Prostate gland (tissue), 2 donors: Measurements from ENCODE around the gene KCNT1. TPM values are rescaled to one million over a fixed set of nuclear protein-coding genes. Genes with fewer than 3 reads are reported as not detected.

ENCODE experiments used
- DNase-seq: peaks from one replicate; pipeline ENCODE4 v3.0.0-alpha.2; 2019; ENCODE audit warnings: low spot score
- H3K27ac ChIP-seq, 2 donors: fragments of 200-600 bp; sonication (generic); 2 replicates each; pipeline ENCODE4 v1.5.1; 2017 to 2019
- H3K27me3 ChIP-seq: fragments of 200-600 bp; sonication (generic); replicated peaks from 2 replicates; pipeline ENCODE4 v1.5.1; 2019; ENCODE audit not compliant: insufficient read depth
- H3K36me3 ChIP-seq, 2 donors: fragments of 200-600 bp; sonication (generic); 1 replicate in 1 of 2; 2 replicates in 1 of 2; pipeline versions ENCODE4 v1.5.1 to v1.8.1; 2017 to 2019
- H3K4me1 ChIP-seq: fragments of 200-600 bp; sonication (generic); replicated peaks from 2 replicates; pipeline ENCODE4 v1.5.1; 2019
- H3K4me3 ChIP-seq, 2 donors: fragments of 200-600 bp; sonication (generic); 2 replicates each; pipeline ENCODE4 v1.5.1; 2017 to 2019
- H3K9me3 ChIP-seq: fragments of 200-600 bp; sonication (generic); 2 replicates; pipeline ENCODE4 v1.5.1; 2017
- POLR2A ChIP-seq: fragments of 450-650 bp; IDR thresholded peaks from one replicate; pipeline ENCODE4 v1.6.1; 2016; ENCODE audit warnings: antibody characterized with exemption, mild to moderate bottlenecking
- POLR2AphosphoS5 ChIP-seq: sonication (generic); formaldehyde crosslinking; IDR thresholded peaks from one replicate; pipeline ENCODE4 v1.6.1; 2017; ENCODE audit warnings: antibody characterized with exemption
- WGBS: methylation state at CpG from one replicate; pipeline ENCODE4 v1.1.5; 2018; 5-methylcytosine and 5-hydroxymethylcytosine counted together
- intact Hi-C: fragments of 100-400 bp; cut with DNase I; formaldehyde crosslinking; loops from one replicate; pipeline ENCODE4 v1.14.2; 2022
- total RNA-seq, 2 donors: library from RNA; depleted of rRNA; stranded (reverse); fragments of >200 nt; gene quantifications; one replicate each; pipeline ENCODE4 v1.1.0, GENCODE V29; 2016
- TF ChIP-seq, protein P1 (sequence below), 4 experiments: fragments of 200-600 bp in 2 of 4; fragments of 450-650 bp in 2 of 4; sonication (generic) in 2 of 4; IDR thresholded peaks; 1 replicate in 3 of 4; 2 replicates in 1 of 4; pipeline ENCODE4 v1.5.1; 2016 to 2019; ENCODE audit warnings: antibody characterized with exemption in 4 of 4, mild to moderate bottlenecking in 2 of 4, moderate library complexity in 2 of 4

Gene KCNT1
- total RNA-seq, 2 donors from 2014 or later: 0.09 to 3.0 TPM

DNA sequence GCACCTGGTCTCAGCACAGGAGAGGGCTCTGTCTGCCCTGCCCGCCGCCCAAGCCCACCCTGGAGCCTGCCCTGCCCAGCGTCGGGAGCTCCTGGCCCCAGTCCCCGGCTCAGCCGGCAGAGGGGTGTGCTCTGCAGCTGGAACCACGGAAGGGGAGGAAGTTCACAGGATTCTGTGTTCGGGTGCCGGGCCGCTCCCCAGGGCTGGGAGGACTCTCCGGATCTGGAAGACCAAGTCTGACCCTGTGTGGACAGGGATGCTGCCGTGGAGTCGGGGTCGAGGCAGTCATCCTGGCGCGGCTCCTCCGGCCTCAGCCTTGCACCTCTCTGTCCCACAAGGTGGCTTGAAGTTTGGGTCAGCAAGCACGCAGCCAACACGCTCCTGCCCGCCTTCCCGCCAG, 78.6 kb downstream of the KCNT1 start:
- H3K4me3 ChIP-seq: no peak overlapping the region
- TF ChIP-seq POLR2AphosphoS5: no peak
- TF ChIP-seq, protein P1, sequence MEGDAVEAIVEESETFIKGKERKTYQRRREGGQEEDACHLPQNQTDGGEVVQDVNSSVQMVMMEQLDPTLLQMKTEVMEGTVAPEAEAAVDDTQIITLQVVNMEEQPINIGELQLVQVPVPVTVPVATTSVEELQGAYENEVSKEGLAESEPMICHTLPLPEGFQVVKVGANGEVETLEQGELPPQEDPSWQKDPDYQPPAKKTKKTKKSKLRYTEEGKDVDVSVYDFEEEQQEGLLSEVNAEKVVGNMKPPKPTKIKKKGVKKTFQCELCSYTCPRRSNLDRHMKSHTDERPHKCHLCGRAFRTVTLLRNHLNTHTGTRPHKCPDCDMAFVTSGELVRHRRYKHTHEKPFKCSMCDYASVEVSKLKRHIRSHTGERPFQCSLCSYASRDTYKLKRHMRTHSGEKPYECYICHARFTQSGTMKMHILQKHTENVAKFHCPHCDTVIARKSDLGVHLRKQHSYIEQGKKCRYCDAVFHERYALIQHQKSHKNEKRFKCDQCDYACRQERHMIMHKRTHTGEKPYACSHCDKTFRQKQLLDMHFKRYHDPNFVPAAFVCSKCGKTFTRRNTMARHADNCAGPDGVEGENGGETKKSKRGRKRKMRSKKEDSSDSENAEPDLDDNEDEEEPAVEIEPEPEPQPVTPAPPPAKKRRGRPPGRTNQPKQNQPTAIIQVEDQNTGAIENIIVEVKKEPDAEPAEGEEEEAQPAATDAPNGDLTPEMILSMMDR (IDR thresholded peaks at IDR 0.05): no peak
- TF ChIP-seq POLR2A: no peak
- no peaks in the 10 kb centered on the region for H3K4me1 ChIP-seq
- no peak for DNase-seq
- peaks cover 3% of the 10 kb centered on the region for H3K27me3 ChIP-seq
- intact Hi-C loops: no loop called here
- H3K27ac ChIP-seq: no peak overlapping the region
- WGBS: 76% methylated on average over 21 of the region's 21 CpGs
- no peaks in the 10 kb centered on the region for H3K9me3 ChIP-seq
- no peaks in the 10 kb centered on the region for H3K36me3 ChIP-seq

DNA sequence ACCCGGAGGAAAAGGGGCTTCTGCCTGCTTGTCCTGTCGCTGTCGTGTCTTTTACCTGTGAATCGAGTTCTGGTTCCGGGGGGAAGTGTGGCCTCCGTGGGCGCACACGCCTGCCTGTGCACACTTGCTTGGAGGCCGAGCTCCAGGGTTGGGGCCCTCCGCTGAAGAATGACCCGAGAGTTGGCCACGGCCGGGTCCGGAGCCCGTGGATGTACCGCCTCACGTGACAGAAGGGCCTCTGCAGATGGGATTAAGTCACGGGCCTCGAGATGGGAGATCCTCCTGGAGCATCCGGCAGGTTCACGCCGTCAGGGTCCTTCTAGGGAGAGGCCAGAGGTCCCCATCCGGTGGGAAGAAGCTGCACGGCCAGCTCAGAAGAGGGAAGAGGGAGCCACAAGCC, 81.0 kb downstream of the KCNT1 start:
- H3K27me3 ChIP-seq: peaks cover 6% of the 10 kb centered on the region
- no peak for DNase-seq
- WGBS: 91% methylated on average over 24 of the region's 24 CpGs
- no peaks in the 10 kb centered on the region for H3K4me1 ChIP-seq
- no peaks in the 10 kb centered on the region for H3K9me3 ChIP-seq
- TF ChIP-seq POLR2AphosphoS5 (no peak), POLR2A (no peak)
- TF ChIP-seq, protein P1 (IDR thresholded peaks at IDR 0.05): no peak
- intact Hi-C loops: no loop called here
- no peaks in the 10 kb centered on the region for H3K36me3 ChIP-seq
- no peak overlapping the region for H3K4me3 ChIP-seq
- H3K27ac ChIP-seq: no peak overlapping the region

DNA sequence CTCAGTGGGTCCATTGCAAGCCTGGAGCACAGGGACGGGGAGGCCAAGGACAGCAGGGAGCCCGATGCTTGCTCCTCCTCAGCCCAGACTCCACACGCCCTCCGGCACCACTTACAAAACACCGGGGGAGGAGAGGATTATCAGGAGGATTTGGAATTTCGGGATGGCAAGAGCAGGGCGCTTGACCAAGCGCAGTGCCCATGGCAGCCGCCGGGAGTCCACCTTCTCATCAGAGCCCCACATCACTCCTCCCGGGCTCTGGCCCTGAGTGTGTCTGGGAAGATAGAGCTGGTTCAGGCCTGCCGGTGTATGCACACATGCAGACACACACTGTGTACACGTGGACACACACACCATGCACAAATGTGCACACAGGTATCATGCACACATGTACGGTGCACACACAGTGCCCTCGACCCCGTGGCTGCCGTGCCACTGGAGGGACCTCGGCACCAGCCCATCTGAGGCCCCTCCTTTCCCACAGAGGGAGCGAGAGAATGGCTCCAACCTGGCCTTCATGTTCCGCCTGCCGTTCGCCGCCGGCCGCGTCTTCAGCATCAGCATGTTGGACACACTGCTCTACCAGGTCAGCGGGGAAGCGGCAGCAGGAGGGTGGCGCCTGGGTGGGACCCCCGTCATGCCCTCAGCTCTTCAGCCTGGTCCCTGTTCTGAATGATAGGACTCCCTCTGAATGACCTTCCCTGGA, 81.7 kb downstream of the KCNT1 start:
- intact Hi-C loops: no loop called here
- H3K4me1 ChIP-seq: no peaks in the 10 kb centered on the region
- no peak for DNase-seq
- peaks cover 6% of the 10 kb centered on the region for H3K27me3 ChIP-seq
- H3K27ac ChIP-seq: no peak overlapping the region
- 89% methylated on average over 28 of the region's 30 CpGs for WGBS
- no peaks in the 10 kb centered on the region for H3K9me3 ChIP-seq
- H3K4me3 ChIP-seq: no peak overlapping the region
- no peaks in the 10 kb centered on the region for H3K36me3 ChIP-seq
- TF ChIP-seq, protein P1 (IDR thresholded peaks at IDR 0.05): no peak
- TF ChIP-seq POLR2AphosphoS5: no peak

DNA sequence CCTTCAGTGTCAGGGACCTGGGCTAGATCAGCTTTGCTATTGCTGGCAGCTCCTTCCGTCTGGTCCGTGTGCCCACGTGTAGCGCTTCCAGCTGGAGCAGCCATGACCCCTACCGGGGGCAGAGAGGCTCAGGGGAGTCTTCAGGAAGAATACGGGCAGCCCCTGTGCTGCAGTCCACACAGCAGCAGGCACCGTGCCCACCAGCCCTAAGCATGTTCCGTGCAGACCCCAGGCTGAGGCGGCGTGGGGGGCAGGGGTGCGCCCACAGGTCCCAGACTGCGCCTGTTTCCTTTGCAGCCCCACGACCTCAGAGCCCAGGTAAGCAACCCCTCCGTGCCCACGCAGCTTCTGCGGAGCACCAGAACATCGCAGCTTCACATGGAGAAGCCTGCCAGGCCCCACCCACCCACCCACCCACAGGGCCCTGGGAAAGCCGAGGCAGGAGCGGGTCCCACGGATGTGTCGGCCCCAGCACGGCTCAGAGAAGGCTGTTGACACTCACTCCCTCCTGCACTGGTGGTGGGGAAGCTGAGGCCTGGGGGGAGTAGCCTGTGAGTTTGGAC, 83.1 kb downstream of the KCNT1 start:
- H3K27me3 ChIP-seq: peaks cover 6% of the 10 kb centered on the region
- 85% methylated on average over 12 of the region's 22 CpGs for WGBS
- no peak for TF ChIP-seq POLR2AphosphoS5
- TF ChIP-seq, protein P1 (IDR thresholded peaks at IDR 0.05): no peak

DNA sequence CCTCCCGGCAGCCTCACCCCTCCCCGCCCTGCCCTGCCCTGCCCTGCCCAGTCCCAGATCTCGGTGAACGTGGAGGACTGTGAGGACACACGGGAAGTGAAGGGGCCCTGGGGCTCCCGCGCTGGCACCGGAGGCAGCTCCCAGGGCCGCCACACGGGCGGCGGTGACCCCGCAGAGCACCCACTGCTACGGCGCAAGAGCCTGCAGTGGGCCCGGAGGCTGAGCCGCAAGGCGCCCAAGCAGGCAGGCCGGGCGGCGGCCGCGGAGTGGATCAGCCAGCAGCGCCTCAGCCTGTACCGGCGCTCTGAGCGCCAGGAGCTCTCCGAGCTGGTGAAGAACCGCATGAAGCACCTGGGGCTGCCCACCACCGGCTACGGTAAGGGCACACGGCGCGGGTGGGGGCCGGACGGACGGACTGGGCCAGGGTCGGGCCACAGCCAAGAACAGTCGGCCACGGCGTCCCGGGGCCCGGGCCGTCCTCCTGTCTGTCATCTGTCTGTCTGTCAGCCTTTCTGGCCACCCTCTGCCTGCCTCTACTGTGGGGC, 84.2 kb downstream of the KCNT1 start:
- no peaks in the 10 kb centered on the region for H3K36me3 ChIP-seq
- no peaks in the 10 kb centered on the region for H3K9me3 ChIP-seq
- DNase-seq: no peak
- intact Hi-C loops: no loop called here
- no peak overlapping the region for H3K27ac ChIP-seq
- no peak overlapping the region for H3K4me3 ChIP-seq
- no peaks in the 10 kb centered on the region for H3K4me1 ChIP-seq
- H3K27me3 ChIP-seq: peaks cover 6% of the 10 kb centered on the region
- 91% methylated on average over 36 of the region's 44 CpGs for WGBS
- TF ChIP-seq, protein P1 (IDR thresholded peaks at IDR 0.05): no peak
- TF ChIP-seq POLR2AphosphoS5 (no peak), POLR2A (no peak)

More for the DNA sequence above, 83.1 kb downstream of the KCNT1 start:
- no peaks in the 10 kb centered on the region for H3K9me3 ChIP-seq
- H3K36me3 ChIP-seq: no peaks in the 10 kb centered on the region
- no peak for DNase-seq
- no peak overlapping the region for H3K27ac ChIP-seq
- H3K4me3 ChIP-seq: no peak overlapping the region
- H3K4me1 ChIP-seq: no peaks in the 10 kb centered on the region
- intact Hi-C loops: no loop called here
